HG03521 (cell line): ENCODE data around the gene IKZF1.

Experiments
- ATAC-seq: cut with Tn5 transposase; IDR thresholded peaks from one replicate; pipeline ENCODE4 v1.9.1; 2021; ENCODE audit warnings: mild to moderate bottlenecking, moderate library complexity; ENCODE audit not compliant: unreplicated experiment

Gene IKZF1

GRCh38 chr7:50351267-50351666 is 46.8 kb downstream of the IKZF1 start:
- ATAC-seq = no peak

GRCh38 chr7:50352282-50352681 is 47.8 kb downstream of the IKZF1 start:
- ATAC-seq = peak; percentile 69

DNA sequence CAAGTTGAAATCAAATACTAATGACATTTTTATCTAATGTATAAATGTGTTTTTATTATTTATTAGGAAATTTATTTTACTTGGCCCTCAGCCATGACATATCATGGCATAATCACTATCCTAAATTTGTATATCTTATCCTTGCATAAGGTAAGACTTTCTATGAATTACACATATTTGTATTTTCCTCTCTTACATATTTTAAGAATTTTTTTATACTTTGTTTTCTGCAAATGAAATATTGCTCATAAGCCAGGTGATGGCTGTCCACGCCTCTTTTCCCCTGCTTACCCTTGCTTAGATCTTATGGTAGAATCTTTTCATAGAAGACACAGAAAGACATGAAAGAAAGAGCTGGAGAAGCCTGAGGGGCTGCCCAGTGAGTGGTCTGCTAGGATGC is 48.2 kb downstream of the IKZF1 start:
- no peak for ATAC-seq

GRCh38 chr7:50353201-50353600 is 48.7 kb downstream of the IKZF1 start:
- no peak for ATAC-seq

GRCh38 chr7:50353894-50354595 is 49.5 kb downstream of the IKZF1 start:
- no peak for ATAC-seq

DNA sequence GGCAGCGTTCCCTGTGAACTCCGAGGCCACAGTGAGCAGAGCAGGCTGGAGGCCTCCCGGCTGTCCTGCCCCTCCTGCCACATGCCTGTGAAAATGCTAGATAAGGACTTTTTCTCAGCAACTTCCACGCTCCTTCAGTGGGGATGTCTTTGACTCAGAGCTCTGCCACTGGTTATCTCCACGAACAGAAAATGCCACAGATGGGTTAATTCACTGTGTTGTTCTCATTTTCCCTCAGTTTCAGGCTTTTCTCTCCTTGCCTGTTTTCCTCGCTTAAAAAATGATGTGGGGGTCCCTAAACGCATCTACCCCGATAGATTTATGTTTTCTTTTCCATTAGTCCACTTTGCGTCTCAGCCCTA is 51.3 kb downstream of the IKZF1 start:
- no peak for ATAC-seq

GRCh38 chr7:50356212-50356944 is 51.9 kb downstream of the IKZF1 start:
- no peak for ATAC-seq

GRCh38 chr7:50356945-50357268 is 52.4 kb downstream of the IKZF1 start:
- ATAC-seq = no peak

DNA sequence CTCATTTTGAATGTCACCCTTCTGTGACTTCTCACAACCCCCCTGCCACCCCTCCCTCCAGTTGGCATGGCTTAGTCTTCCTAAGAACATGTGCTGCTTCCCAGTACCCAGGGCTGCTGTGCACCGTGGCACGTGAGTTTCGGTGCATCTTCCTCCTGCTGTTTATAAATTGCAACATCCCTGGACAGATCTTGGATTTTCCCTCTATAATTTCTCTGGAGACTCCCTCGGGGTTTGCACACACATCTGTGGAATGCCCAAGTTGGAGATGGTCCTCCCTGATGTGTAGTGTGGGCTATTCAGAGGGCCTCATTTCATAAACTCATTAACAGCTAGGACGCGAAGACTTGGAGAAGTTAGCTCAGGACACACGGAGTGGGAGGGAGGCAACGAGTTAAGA is 52.9 kb downstream of the IKZF1 start:
- ATAC-seq = no peak

- no peak for ATAC-seq
Observed at GRCh38 chr7:50358041-50358705, 53.7 kb downstream of the IKZF1 start.

DNA sequence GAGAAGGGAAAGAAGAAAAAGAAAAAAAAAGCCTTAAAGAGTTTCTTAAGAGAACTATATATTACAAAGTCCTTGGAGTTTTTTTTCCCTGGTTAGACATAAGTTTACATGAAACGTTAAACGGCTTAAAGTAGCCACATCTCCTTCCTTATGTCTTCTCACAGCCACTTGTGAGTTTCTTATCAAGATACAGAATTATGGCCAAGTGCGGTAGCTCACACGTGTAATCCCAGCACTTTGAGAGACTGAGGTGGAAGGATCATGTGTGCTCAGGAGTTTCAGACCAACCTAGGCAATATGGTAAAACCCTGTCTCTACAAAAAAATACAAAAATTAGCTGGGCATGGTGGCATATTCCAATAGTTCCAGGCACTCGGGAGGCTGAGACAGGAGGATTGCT is 54.3 kb downstream of the IKZF1 start:
- ATAC-seq = no peak

DNA sequence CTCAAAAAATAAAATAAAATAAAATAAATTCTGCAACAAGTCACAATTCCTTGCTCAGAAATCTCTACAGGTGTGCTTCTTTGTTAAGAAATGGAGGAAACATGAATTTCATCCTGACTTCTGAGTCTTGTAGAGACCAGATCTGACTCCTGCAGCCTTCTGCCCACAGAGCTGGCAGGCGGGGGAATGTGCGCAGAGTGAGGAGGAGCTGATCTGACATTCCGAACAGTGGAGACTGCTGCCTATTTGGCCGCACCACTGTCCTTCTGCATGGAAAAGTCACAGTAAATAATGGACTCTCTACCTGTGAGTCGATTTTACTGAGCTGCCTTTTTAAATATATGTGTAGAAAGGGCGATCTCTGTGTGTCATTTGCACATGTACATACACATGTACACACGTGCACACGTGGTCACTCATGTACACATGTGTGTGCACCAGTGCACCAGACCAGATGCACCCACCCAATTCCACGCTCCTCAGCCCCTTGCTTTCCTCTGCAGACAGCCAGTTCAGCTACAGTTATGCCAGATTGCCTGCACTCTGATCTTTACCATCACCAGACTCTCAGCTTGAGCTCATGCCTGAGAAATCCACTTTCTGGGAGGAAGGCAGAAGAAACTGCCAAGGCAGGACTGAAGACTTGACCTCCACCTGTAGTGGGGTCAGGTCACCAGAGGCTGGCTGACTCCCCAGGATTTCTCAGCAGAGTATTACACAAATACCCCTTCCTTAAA is 54.9 kb downstream of the IKZF1 start:
- no peak for ATAC-seq

DNA sequence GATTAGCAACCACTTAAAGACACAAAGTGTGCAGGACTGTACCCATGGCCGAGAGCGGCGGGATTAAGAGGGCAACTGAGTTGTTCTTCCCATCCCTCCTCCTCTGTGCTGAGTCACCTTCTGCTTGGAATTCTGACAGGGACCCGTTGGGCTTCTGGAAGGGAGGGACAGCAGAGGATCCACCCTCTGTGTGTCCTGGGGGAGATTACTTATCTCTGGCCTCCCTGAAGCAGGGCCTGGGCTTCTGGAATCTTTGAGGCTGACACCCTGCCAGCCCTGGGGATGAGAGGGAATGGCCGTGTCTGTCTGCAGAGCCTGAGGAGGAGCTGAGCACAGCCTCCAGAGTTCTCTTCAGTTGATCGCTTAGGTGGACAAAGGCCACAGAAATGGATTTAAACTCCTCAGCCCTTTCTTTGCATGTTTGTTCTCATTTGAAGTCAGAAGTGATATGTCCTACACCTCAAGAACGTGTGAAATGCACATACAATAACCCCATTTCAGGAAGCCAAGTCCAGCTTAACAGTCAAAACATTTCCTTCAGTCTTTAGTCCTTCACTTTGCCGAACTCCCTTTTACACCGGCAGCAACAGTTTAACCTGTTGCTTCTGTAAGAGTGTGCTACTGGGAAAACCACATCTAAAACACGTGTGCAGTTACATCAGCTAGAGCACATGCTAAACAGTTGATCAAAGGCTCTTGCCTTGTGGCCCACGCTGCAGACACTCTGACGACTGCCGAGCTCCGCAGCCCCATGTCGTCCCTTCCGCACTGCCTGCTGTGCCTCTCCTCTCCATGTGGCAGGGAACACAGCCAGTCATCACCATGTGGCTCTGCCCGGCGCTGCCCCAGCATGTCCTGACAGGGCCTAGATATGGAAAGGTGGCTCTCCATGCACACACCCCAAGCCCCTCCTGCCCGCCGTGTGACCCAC is 55.7 kb downstream of the IKZF1 start:
- no peak for ATAC-seq

GRCh38 chr7:50362142-50362541 is 57.6 kb downstream of the IKZF1 start:
- ATAC-seq = no peak

GRCh38 chr7:50362712-50363282 is 58.3 kb downstream of the IKZF1 start:
- no peak for ATAC-seq

- no peak for ATAC-seq
Observed at GRCh38 chr7:50363327-50364060, 59.0 kb downstream of the IKZF1 start.

- no peak for ATAC-seq
Observed at GRCh38 chr7:50364645-50365044, 60.1 kb downstream of the IKZF1 start.

DNA sequence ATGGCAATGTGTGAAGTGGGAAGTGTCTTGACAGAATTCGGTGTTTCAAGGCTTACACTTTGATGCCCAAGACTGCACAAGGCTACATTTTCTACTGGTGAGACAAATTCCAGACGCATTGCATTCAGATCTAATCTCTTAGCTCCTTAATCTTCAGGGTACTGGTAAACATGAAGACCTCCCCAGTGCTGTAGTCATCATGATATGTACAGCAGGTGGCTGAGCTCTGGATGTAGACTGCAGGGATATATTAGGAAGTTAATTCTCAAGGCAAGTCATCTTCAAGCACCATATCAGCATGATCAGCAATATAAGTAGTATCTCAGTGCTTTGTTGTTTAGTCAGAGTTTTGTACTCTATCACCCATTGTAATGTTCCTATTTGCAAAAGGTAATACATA is 61.8 kb downstream of the IKZF1 start:
- ATAC-seq = no peak

DNA sequence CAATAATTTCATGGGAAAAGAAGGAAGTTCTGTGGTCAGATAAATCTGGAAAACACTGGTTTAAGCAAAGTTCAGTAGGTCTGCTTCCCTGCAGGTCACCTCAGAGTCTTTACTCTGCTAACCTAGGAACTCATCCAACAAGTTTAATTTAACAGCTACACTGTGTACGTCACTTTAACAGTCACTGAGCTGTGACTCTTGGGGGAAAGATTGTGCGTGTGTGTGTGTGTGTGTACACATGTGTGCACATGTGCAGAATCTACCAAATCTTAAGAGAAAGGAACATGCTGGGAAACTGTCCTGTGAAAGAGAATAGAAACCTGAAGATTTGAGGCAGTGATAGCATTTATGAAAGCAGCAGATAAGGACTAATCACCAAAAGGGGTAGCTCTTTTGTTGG is 62.6 kb downstream of the IKZF1 start:
- no peak for ATAC-seq

DNA sequence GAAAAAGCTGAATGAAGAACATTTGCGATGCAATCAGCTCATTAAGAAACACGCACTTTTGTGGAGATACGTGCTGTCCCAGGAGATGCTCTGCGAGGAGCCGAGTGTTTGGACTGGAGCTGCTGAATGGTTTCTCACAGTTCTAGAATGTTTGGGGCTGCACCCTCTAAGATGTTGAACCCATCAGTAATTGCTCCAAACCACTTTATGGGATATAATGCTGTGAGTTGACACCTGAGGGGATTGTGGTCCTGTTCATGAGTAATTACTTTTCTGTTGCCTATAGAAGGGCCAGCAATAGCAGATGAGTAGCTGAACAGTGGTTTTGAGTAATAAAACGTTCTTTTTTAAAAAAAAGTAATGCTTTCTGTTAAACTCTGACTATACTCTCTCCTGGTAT is 63.1 kb downstream of the IKZF1 start:
- no peak for ATAC-seq
